ENCODE data around the gene CMPK2. TPM values are rescaled to one million over a fixed set of nuclear protein-coding genes. Genes with fewer than 3 reads are reported as not detected.

The CMPK2 gene
- total and polyA plus RNA-seq, 10 of the 15 experiments (the other 5 are each of a cell fraction or from before 2014, with no cell fraction given), result 0.50 to 5.6 (median 3.2) TPM

- SMC1A ChIA-PET (ENCODE audit: uncharacterized antibody, unreplicated experiment), result no interaction called here
- BruUV-seq (replicated peaks), result no TSS peak
- Histone ChIP-seq H3K36me3 (ENCODE audit: control insufficient read depth in 2 of 2, insufficient read depth in 2 of 2, low read length in 1 of 2) (no peaks in the 10 kb centered on the region), H3K4me1 (ENCODE audit: control insufficient read depth, insufficient read depth, low read length) (no peaks in the 10 kb centered on the region), H2AFZ (ENCODE audit: control insufficient read depth, low read depth, low read length) (no peak overlapping the region), H3K27me3 (replicated peaks in 1 of 2; ENCODE audit: control insufficient read depth in 2 of 2, insufficient read depth in 2 of 2, low read length in 1 of 2) (no peaks in the 10 kb centered on the region), H3K9me3 (replicated peaks; ENCODE audit: control insufficient read depth, insufficient read depth, low read length) (peaks cover 3% of the 10 kb centered on the region), H3K4me3 (no peak overlapping the region), H3K27ac (ENCODE audit: control insufficient read depth, insufficient read depth) (no peak overlapping the region), H3K79me2 (ENCODE audit: control insufficient read depth, insufficient read depth, low read length) (no peaks in the 10 kb centered on the region), H4K20me1 (ENCODE audit: control insufficient read depth, insufficient read depth) (no peaks in the 10 kb centered on the region), H3K9ac (ENCODE audit: control insufficient read depth, insufficient read depth, low read length) (no peak overlapping the region), H3K4me2 (ENCODE audit: control insufficient read depth, insufficient read depth) (no peak overlapping the region)
- no peak for TF ChIP-seq RBBP5 (conservative IDR thresholded peaks at IDR 0.05)
- TF ChIP-seq, protein P1, sequence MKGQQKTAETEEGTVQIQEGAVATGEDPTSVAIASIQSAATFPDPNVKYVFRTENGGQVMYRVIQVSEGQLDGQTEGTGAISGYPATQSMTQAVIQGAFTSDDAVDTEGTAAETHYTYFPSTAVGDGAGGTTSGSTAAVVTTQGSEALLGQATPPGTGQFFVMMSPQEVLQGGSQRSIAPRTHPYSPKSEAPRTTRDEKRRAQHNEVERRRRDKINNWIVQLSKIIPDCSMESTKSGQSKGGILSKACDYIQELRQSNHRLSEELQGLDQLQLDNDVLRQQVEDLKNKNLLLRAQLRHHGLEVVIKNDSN (IDR thresholded peaks at IDR 0.05; ENCODE audit: borderline replicate concordance, extremely low read length, insufficient read depth, low read depth, low read length), result no peak
- TF ChIP-seq NR2C2 (IDR thresholded peaks at IDR 0.05; ENCODE audit: borderline replicate concordance, control insufficient read depth, insufficient read length, low read depth), result no peak
- no peak for TF ChIP-seq POU2F2 (IDR thresholded peaks at IDR 0.05; ENCODE audit: borderline replicate concordance, low read depth, low read length)
- no peak for TF ChIP-seq MYB (IDR thresholded peaks at IDR 0.05; ENCODE audit: borderline replicate concordance, low read depth, low read length)
- TF ChIP-seq ATF2 (IDR thresholded peaks at IDR 0.05; ENCODE audit: low read length), result no peak
- no peak for TF ChIP-seq IKZF2 (IDR thresholded peaks at IDR 0.05)
- no peak for TF ChIP-seq TCF3 (IDR thresholded peaks at IDR 0.05; ENCODE audit: borderline replicate concordance, insufficient read depth, low read depth, low read length)
- TF ChIP-seq EZH2 (IDR thresholded peaks at IDR 0.05; ENCODE audit: borderline replicate concordance, control insufficient read depth, low read depth, low read length), result no peak
- no peak for TF ChIP-seq HSF1 (IDR thresholded peaks at IDR 0.05; ENCODE audit: low read depth, low read length)
- CTCF ChIA-PET, result interaction anchor here (1.7 kb wide), 1 partner anchor 247 kb away, joined by 5 read pairs; no protein-coding TSS in a partner anchor
- intact Hi-C loops (cut with micrococcal nuclease; ENCODE audit: unreplicated experiment) (no loop called here), in situ Hi-C loops (cut with MboI) (no loop called here)
- FAIRE-seq (no peak), DNase-seq (ENCODE audit: low read depth, low spot score) (no peak), ATAC-seq (no peak)
- RAD21 ChIA-PET (ENCODE audit: unreplicated experiment), result no interaction called here
- POLR2A ChIA-PET, result no interaction called here
Measured at GRCh38 chr2:6835467-6835866, 30.2 kb downstream of the CMPK2 start.

All from GM12878 (cell line).